HK-2 (cell line): ENCODE measurements around the gene TREH.

Experiments
- DNase-seq: peaks from one replicate; pipeline ENCODE4 v3.0.0-alpha.2; 2018; ENCODE audit not compliant: unreplicated experiment

The TREH gene

DNA sequence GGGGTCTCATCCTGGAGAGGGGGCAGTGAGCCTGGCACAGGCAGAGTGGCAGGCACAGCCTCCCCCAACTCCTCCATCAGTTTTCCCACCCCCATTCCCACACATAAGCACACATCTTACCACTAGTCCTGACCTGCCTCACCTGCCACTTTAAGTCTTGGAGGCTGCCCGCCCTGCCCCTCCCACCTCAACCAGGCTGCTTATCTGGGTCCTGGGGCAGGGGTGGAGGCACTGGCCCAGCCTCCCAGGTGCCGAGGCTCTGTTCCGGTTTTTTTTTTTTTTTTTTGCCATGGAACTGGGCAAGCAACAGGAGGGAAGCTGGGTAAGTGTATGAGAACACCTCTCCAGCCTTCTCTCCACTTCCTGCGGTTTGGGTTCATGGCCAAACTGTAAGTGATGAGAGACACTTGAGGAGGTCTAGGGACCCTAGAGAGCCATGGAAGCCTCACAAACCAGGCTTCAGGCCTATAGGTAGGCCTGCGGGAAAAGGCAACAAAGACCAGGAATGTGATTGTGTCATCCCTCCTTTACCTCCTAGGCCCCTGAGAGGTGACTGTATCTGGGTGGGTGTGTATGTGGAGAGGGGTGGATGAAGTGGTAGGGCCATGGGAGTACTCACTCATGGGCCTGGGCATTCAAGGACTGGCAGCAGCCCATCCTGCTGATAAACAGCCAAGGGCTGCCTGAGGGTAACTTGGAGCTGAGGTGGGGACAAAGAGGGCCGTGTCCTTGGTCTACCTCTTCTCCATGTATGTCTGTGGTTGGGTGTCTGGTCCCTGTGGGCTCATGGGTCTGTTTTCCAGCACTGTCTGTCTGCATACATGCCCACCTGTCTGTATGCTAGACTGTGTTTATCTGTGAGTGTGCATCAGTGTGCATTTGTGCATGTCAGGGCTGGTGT is 49.4 kb downstream of the TREH start:
- no peak for DNase-seq

GRCh38 chr11:118628861-118629549 is 50.4 kb downstream of the TREH start:
- no peak for DNase-seq

- no peak for DNase-seq
Observed at GRCh38 chr11:118628432-118628831, 51.0 kb downstream of the TREH start.

- DNase-seq: no peak
Observed at GRCh38 chr11:118628031-118628430, 51.4 kb downstream of the TREH start.

DNA sequence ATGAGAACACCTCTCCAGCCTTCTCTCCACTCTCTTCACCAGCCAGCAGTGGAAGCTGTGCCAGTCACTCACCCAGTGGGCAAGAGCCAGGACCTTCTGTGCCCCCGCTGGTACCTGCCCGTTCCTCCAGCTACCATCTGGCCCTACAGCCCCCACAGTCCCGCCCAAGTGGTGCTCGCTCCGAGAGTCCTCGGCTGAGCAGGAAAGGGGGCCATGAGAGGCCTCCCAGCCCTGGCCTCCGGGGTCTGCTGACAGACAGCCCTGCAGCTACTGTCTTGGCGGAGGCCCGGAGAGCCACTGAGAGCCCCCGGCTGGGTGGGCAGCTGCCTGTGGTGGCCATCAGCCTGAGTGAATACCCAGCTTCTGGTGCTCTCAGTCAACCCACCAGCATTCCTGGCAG is 51.9 kb downstream of the TREH start:
- no peak for DNase-seq

DNA sequence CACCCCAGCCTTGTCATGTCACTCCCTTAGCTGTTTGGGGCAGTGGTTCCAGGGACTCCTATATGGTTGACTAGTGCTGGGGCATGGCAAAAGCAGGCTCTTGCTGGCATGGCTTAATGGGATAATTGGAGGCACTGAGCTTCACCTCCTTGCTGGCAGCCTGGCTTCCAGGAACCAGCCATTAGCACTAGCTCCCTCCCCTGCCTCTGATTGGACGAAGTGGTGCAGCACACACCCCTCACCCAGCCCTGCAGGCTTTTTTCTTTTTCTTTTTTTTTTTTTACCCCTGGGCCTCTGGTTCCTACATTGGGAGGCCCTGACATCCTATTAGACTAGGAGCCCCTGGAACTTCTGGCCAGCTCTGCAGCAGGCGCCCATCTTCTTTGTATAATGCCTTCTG is 53.5 kb downstream of the TREH start:
- no peak for DNase-seq

DNA sequence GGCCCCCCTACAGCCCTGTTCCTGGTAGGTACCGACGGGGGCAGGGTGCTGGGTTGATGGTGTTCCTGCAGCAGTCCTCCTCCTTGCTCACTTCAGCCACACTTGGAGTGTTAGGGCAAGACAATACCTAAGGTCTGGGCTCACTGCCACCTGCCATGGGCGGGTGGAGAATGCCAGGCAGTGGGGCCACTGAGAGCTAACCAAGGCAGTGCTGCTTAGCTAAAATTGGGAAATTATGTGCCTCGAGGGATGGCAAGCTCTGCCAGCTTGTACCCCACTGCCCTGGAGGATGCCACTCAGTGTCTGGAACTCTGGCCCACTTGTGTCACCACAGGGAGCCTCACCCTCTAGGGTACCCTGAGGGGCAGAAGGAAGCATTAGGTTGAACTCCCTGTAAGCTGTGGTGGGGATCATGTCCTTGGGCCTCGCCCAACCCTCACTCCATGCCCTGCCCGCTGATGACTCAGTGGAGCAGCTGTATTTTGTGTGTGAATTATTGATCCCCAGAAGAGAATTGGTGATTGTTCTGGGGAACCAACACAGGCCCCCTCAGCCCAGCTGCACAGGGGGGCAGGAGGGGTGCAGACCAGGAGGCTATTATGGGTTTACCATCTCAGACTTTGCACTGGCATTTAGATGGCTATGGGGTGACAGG is 54.3 kb downstream of the TREH start:
- no peak for DNase-seq

GRCh38 chr11:118623269-118623655 is 56.2 kb downstream of the TREH start:
- DNase-seq: peak; percentile 49

DNA sequence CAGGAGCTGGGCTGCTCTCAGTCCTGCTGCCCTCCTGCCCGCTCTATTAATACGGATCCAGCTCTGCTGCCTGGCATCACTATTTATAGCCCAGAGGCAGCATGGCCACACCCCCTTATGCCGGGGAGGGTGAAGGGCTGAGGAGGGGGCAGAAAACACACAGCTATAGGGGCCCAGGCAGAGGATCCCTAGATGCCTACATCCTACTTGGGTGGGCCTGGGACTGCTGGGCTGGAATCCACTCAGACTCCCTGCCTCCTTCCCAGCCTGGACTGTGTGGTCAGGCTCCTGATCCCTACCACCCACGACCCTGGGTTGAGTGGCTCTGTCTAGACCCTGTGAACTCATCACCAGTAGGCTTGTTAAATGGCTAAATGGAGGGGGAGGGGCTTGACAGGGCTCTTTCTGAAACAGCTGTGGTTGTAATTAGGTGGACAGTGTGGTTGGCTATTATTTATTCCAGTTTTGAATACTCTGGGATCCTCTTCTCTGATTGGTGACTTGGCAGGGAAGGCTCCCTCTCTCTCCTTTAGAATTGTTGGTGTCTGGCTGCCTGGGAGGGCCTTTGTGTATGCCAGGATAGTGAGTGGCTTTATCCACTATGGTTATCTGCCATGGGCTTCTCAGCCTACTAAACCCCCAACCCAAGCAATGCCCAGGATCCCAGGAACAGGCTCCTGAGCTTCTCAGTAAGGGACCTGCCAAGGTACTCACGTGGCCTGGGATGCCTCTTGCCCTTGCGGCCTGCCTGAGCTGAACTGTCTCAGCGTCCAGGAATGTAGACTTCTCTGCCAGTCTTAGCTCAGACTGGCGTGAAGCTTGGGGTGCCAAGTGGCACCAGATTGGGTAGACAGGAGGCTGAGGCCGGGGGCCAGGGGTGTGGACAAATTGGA is 56.8 kb downstream of the TREH start:
- DNase-seq: peak; percentile 79

DNA sequence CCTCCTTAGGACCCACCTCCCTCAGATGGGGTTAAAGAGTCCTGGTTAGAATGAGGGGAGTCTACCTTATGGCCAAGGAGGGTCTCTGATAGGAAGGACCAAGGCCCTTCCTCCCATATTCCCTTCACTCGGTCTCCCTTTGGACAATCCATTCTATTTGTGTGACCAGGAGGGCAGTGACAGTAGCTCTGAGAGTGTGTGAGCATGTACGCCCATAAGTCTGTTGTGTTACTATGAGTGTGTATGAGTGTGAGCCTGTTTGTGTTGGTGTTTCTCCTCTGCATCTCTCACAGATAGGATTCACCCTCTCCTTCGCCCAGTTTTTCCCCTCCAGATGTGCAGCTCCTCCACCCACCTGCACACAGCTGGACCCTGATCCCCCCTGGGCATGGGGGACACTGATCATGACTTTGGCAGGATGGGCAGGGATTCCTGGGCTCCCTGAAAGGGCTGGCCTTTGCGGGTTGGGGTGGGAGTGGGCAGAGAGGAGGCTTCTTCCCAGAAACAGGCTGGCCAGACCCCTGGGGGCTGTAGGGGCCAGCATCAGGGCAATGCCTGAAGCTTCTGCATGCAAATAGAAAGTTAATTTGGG is 57.6 kb downstream of the TREH start:
- DNase-seq: no peak

DNA sequence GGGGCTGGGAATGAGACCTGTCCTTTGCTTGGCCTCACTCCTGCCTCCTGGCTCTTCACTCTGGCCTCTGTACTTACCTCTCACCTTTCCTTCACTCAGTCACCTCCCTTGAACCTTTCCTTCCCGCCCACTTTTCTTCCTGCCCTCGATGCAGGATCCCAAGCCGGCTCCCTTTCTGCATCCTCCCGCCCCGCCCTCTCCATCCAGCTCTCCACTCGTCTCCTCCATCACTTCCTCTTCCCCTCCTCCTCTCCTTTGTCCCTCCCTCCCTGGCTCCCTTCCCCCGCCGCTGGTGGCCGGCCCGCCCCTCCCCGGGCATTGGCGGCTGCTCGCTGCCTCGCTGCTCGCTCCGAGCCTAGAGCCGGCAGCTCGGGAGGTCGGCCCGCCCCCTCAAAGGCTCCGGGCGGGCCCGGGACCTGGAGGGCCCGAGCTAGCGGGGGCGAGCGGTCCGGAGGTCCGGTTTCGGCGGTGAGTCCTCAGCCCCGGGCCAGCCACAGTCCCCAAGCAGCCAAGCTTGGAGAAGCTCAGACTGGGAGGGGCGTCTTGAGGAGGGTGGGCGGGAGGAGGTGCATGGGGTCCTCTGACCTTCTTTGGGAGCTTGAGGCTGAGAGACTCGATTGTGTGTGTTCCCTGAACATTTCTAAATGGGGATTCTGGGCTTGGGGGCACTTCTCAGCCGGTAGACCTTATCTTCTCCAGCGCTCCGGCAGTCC is 58.2 kb downstream of the TREH start:
- DNase-seq: peak; percentile 85

DNA sequence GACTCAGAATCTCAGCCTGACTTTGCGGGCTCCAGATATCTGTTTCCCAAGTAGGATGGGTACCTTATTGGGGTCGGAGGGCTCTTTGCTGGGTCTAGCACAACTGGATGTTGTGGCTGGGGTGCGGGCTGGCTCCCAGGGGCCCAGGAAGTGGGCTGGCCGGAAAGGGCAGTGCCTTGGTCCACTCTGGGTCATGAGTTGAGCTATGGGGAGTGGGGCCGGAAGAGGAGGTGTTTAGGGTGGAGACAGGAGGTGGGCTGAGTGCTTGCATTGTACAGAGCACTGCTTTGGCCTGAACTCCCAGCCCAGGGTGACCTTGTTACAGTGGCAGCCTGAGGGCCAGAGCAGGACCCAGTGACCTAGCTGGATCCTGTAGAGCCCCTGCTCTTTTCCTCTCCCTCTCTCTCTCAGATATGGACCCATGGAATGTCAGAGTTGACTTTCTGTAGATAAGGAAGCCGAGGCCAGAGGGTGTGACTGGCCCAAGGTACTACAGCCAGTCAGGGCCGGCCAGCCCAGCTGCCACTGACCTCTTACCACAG is 58.9 kb downstream of the TREH start:
- peak; percentile 69 for DNase-seq

- DNase-seq: peak; percentile 66
Observed at GRCh38 chr11:118619444-118620197, 59.8 kb downstream of the TREH start.

DNA sequence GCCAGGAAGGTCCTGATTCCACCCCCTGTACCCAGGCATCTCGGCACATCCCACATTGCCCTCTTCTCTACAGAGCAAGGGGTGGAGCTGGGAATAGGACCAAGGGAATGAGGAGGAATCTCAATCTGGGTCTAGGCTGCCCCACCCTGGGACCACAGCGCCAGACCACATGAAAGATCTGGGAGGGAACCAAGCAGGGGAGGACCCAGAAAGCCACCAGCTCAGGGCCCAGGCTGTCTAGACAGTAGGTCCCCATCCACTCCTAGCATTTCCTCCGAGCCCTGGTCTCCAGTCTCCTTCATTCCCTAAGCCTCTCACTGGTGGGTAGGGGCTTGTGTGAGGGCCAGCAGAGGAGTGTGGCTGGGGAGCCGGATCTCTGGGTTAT is 60.5 kb downstream of the TREH start:
- DNase-seq: peak; percentile 41

DNA sequence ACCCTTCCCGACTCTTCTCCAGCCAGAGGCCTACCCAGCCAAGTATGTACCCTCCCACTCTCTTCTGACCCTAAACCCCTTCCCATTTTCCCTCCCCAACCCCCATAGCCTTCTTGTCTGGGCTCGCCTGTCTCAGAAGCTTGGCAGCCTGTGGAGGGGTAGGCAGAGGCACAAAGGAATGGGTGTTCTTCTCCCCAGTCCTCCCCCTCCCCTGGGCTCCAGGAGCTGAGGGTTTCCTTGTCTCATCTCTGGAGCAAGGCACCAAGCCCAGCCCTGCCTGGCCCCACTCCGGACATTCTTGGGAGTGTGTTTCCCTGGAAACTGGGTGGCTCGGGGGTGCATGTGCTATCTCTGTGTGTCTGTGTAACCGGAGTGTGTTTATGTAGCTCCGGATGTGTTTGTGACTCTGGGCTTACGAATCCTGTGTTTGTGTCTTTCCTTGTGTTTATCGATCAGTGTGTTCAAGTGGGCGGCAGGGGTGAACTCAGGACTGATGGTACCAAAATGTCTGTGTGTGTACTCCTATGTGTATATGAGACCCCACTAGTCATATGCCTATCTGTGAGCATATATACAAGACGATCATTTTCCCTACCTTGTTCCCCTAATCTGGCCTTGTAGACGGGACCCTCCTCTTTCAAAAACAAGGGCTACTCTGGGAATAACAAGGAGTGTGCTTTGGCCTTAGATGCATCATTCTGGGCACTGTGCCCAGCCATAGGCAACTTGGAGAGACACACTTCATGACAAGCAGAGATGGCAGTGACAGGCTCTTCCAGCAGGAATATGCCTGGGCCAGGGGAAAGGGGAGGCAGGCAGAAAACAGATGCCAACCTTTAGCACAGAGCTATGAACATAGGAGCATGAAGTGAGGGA is 61.1 kb downstream of the TREH start:
- no peak for DNase-seq

- DNase-seq: no peak
Observed at GRCh38 chr11:118615976-118616371, 63.5 kb downstream of the TREH start.

- DNase-seq: peak; percentile 60
Observed at GRCh38 chr11:118615282-118615975, 64.0 kb downstream of the TREH start.

DNA sequence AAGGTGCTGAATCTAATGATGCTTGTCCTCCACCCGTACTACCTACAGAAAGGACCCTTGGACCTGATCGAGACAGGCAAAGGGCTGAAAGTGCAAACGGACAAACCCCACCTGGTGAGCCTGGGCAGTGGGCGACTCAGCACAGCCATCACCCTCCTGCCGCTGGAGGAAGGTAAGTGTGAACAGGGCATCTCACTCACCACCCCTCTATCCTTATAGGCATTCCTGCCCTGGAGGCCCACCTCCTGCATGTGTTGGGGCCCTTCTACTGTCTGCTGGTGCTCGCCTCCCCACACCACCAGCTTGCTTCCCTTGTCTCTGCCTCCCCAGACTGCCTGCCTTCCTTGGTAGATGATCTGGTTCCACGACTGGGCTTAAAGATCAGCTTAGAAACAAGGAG is 64.9 kb downstream of the TREH start:
- DNase-seq: no peak
